CD14-positive monocyte (primary cell): Measurements from ENCODE around the gene PARVB. TPM values are rescaled to one million over a fixed set of nuclear protein-coding genes. Genes with fewer than 3 reads are reported as not detected.

ENCODE experiments used
- DNase-seq, 3 donors: peaks; one replicate each; pipeline ENCODE4 v3.0.0-alpha.2; 2011 to 2022
- H2AFZ ChIP-seq: 2 replicates; pipeline ENCODE4 v1.6.0; 2012; ENCODE audit warnings: mild to moderate bottlenecking, low read depth, low read length, inconsistent platforms; ENCODE audit not compliant: insufficient read depth, poor library complexity, severe bottlenecking
- H3K27ac ChIP-seq, 2 donors: 1 replicate in 1 of 2; 2 replicates in 1 of 2; pipeline ENCODE4 v1.5.1; 2012 to 2013; ENCODE audit warnings: low read length in 2 of 2, control low read depth in 1 of 2, inconsistent platforms in 1 of 2, low read depth in 1 of 2, mild to moderate bottlenecking in 1 of 2
- H3K27me3 ChIP-seq, 2 donors: one replicate each; pipeline versions ENCODE4 v1.6.0 to v1.6.1; 2011 to 2013; ENCODE audit warnings: low read length in 2 of 2; ENCODE audit not compliant: control insufficient read depth in 2 of 2, insufficient read depth in 2 of 2
- H3K36me3 ChIP-seq, 2 donors: replicated peaks in 1 of 2; 1 replicate in 1 of 2; 2 replicates in 1 of 2; pipeline versions ENCODE4 v1.5.1 to v1.6.1; 2012 to 2013; ENCODE audit warnings: low read length in 2 of 2, control low read depth in 1 of 2, inconsistent platforms in 1 of 2, mild to moderate bottlenecking in 1 of 2; ENCODE audit not compliant: insufficient read depth in 2 of 2, control insufficient read depth in 1 of 2
- H3K4me1 ChIP-seq, 2 donors: 1 replicate in 1 of 2; 2 replicates in 1 of 2; pipeline versions ENCODE4 v1.5.1 to v1.6.1; 2012 to 2013; ENCODE audit warnings: low read length in 2 of 2, control low read depth in 1 of 2, inconsistent platforms in 1 of 2, mild to moderate bottlenecking in 1 of 2, moderate library complexity in 1 of 2; ENCODE audit not compliant: insufficient read depth in 2 of 2, control insufficient read depth in 1 of 2
- H3K4me2 ChIP-seq: replicated peaks from 2 replicates; pipeline ENCODE3; 2012; ENCODE audit warnings: low read length, moderate library complexity, mild to moderate bottlenecking; ENCODE audit not compliant: poor library complexity, severe bottlenecking; ENCODE audit errors: extremely low read depth
- H3K4me3 ChIP-seq, 3 experiments: fragments of 200-600 bp in 1 of 3; sonication (generic) in 1 of 3; replicated peaks in 1 of 3; 1 replicate in 2 of 3; 2 replicates in 1 of 3; pipeline ENCODE4 v1.5.1; 2011 to 2013; ENCODE audit warnings: low read length in 3 of 3, mild to moderate bottlenecking in 3 of 3, control low read depth in 2 of 3, low read depth in 2 of 3, inconsistent platforms in 1 of 3, moderate library complexity in 1 of 3
- H3K79me2 ChIP-seq: 2 replicates; pipeline ENCODE4 v1.6.0; 2012; ENCODE audit warnings: mild to moderate bottlenecking, control low read depth, inconsistent platforms, low read length, moderate library complexity; ENCODE audit not compliant: insufficient read depth
- H3K9ac ChIP-seq: 2 replicates; pipeline ENCODE4 v1.6.0; 2017; ENCODE audit warnings: low read length, mild to moderate bottlenecking; ENCODE audit not compliant: insufficient read depth, poor library complexity, severe bottlenecking
- H3K9me3 ChIP-seq, 2 donors: replicated peaks in 1 of 2; 1 replicate in 1 of 2; 2 replicates in 1 of 2; pipeline versions ENCODE4 v1.5.1 to v1.6.1; 2012 to 2013; ENCODE audit warnings: low read length in 2 of 2, control low read depth in 1 of 2; ENCODE audit not compliant: control insufficient read depth in 1 of 2, insufficient read depth in 1 of 2
- H4K20me1 ChIP-seq: 2 replicates; pipeline ENCODE4 v1.6.0; 2012; ENCODE audit warnings: mild to moderate bottlenecking, low read length, control low read depth, moderate library complexity; ENCODE audit not compliant: insufficient read depth
- H3K27ac Mint-ChIP-seq, 7 donors: one replicate each; pipeline ENCODE4 v1.8.0; 2020; ENCODE audit warnings: mild to moderate bottlenecking in 7 of 7, mixed read lengths in 7 of 7, moderate library complexity in 6 of 7, inconsistent platforms in 2 of 7
- H3K27me3 Mint-ChIP-seq, 3 donors: one replicate each; pipeline ENCODE4 v1.8.0; 2021 to 2022; ENCODE audit warnings: low read depth in 3 of 3, mild to moderate bottlenecking in 3 of 3, mixed read lengths in 3 of 3, moderate library complexity in 3 of 3, inconsistent platforms in 1 of 3
- H3K36me3 Mint-ChIP-seq, 2 donors: one replicate each; pipeline ENCODE4 v1.8.0; 2020; ENCODE audit warnings: mixed read lengths in 2 of 2, inconsistent platforms in 1 of 2, mild to moderate bottlenecking in 1 of 2
- H3K4me1 Mint-ChIP-seq: one replicate; pipeline ENCODE4 v1.8.0; 2020; ENCODE audit warnings: mild to moderate bottlenecking, mixed read lengths
- H3K4me3 Mint-ChIP-seq, 2 donors: one replicate each; pipeline ENCODE4 v1.8.0; 2020; ENCODE audit warnings: mild to moderate bottlenecking in 2 of 2, mixed read lengths in 2 of 2, moderate library complexity in 1 of 2
- H3K9me3 Mint-ChIP-seq, 7 donors: one replicate each; pipeline ENCODE4 v1.8.0; 2020 to 2022; ENCODE audit warnings: mixed read lengths in 7 of 7, mild to moderate bottlenecking in 6 of 7, moderate library complexity in 6 of 7, inconsistent platforms in 2 of 7
- CTCF ChIP-seq: fragments of 200-600 bp; IDR thresholded peaks from one replicate; pipeline ENCODE4 v1.8.0; 2022; ENCODE audit warnings: antibody characterized with exemption, mild to moderate bottlenecking
- WGBS: methylation state at CpG from one replicate; pipeline ENCODE4 v1.1.5; 2013; ENCODE audit warnings: missing lambda C conversion rate; ENCODE audit not compliant: insufficient coverage; 5-methylcytosine and 5-hydroxymethylcytosine counted together
- intact Hi-C, 2 donors: fragments of 100-400 bp; cut with micrococcal nuclease; formaldehyde crosslinking; loops; one replicate each; pipeline versions ENCODE4 v1.15.0 to v1.15.1; 2023
- polyA plus RNA-seq, 3 donors: library from polyadenylated mRNA; depleted of rRNA in 1 of 3; unstranded in 2 of 3; stranded (reverse) in 1 of 3; fragments of 300-500 nt in 2 of 3; fragments of >200 nt in 1 of 3; fragmentation: Illumina TruSeq in 2 of 3; gene quantifications; 1 replicate in 2 of 3; 2 replicates in 1 of 3; pipeline ENCODE4 v1.2.3, GENCODE V29; 2012 to 2021

PARVB gene
- polyA plus RNA-seq, 3 donors, result 13.4 to 38.5 (median 17.9) TPM

- Histone ChIP-seq H3K36me3 (peaks cover 11 to 34% of the 10 kb centered on the region in 2 donors), H2AFZ (no peak overlapping the region), H4K20me1 (no peaks in the 10 kb centered on the region), H3K4me1 (peaks cover 11 to 12% of the 10 kb centered on the region in 2 donors), H3K27ac (no peak overlapping the region), H3K9me3 (no peaks in the 10 kb centered on the region), H3K27me3 (no peaks in the 10 kb centered on the region), H3K79me2 (no peaks in the 10 kb centered on the region), H3K4me2 (no peak overlapping the region), H3K4me3 (no peak overlapping the region), H3K9ac (no peak overlapping the region)
- intact Hi-C loops, result no loop called here
- WGBS, result 98% methylated on average over 4 of the region's 7 CpGs
- no peak for DNase-seq
- no peak overlapping the region for H3K4me3 Mint-ChIP-seq
- peaks cover 18% of the 10 kb centered on the region for H3K4me1 Mint-ChIP-seq
- TF ChIP-seq CTCF, result no peak
- no peaks in the 10 kb centered on the region for H3K9me3 Mint-ChIP-seq
- peak overlapping the region in 2 of 7 donors; percentile 19 to 37 for H3K27ac Mint-ChIP-seq
- H3K27me3 Mint-ChIP-seq, result peaks cover 0 to 2% (median 2%) of the 10 kb centered on the region in 3 donors
- H3K36me3 Mint-ChIP-seq, result peaks cover 40 to 43% of the 10 kb centered on the region in 2 donors
These were observed 135.7 kb downstream of the PARVB start for GRCh38 chr22:44159811-44160210.

- Histone ChIP-seq H3K4me3 (peak overlapping the region in 1 of 3 experiments; percentile 23), H3K36me3 (peaks cover 11 to 40% of the 10 kb centered on the region in 2 donors), H3K27ac (peak overlapping the region in 1 of 2 donors; percentile 34), H3K9ac (peak overlapping the region; percentile 40), H3K9me3 (no peaks in the 10 kb centered on the region), H3K4me2 (peak overlapping the region; percentile 53), H2AFZ (peak overlapping the region; percentile 58), H3K4me1 (peaks cover 11 to 12% of the 10 kb centered on the region in 2 donors), H4K20me1 (no peaks in the 10 kb centered on the region), H3K27me3 (no peaks in the 10 kb centered on the region), H3K79me2 (no peaks in the 10 kb centered on the region)
- Mint-ChIP-seq H3K36me3 (peaks cover 46% of the 10 kb centered on the region in 2 donors), H3K4me3 (peak overlapping the region in 1 of 2 donors; percentile 82), H3K27me3 (peaks cover 0 to 2% (median 2%) of the 10 kb centered on the region in 3 donors), H3K9me3 (no peaks in the 10 kb centered on the region), H3K27ac (peak overlapping the region in 4 of 7 donors; percentile 4 to 77 (median 44)), H3K4me1 (peaks cover 18% of the 10 kb centered on the region)
- intact Hi-C loops, result no loop called here
- no peak for DNase-seq
- no peak for TF ChIP-seq CTCF
- WGBS, result 0% methylated on average over 3 of the region's 5 CpGs
These were observed 136.3 kb downstream of the PARVB start for GRCh38 chr22:44160421-44160820.
